ENCODE data around the gene ETFBKMT.

DNA sequence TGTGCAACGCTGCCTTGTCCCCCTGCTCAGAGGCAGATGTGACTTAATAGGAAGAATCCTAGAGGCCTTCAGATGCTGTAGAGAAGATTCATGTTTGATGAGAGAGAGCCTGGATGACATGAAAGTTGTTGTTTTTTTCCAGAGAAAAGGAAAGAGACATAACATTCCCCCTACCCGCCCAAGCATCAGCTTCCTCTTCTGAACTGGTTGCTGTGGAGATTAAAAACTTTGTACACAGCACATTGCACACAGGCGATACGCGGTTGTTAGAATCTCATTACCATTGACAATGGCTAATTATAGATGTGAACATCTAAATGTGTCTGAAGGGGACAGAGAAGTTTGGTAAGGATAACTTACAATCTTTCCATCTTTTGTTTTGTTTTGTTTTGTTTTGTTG lies 13.6 kb upstream of the ETFBKMT start:
- TF ChIP-seq, protein P1, sequence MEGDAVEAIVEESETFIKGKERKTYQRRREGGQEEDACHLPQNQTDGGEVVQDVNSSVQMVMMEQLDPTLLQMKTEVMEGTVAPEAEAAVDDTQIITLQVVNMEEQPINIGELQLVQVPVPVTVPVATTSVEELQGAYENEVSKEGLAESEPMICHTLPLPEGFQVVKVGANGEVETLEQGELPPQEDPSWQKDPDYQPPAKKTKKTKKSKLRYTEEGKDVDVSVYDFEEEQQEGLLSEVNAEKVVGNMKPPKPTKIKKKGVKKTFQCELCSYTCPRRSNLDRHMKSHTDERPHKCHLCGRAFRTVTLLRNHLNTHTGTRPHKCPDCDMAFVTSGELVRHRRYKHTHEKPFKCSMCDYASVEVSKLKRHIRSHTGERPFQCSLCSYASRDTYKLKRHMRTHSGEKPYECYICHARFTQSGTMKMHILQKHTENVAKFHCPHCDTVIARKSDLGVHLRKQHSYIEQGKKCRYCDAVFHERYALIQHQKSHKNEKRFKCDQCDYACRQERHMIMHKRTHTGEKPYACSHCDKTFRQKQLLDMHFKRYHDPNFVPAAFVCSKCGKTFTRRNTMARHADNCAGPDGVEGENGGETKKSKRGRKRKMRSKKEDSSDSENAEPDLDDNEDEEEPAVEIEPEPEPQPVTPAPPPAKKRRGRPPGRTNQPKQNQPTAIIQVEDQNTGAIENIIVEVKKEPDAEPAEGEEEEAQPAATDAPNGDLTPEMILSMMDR (IDR thresholded peaks at IDR 0.05): no peak
- TF ChIP-seq POLR2A (IDR thresholded peaks at IDR 0.05): no peak
